ENCODE measurements around the gene PGBD2. TPM values are rescaled to one million over a fixed set of nuclear protein-coding genes. Genes with fewer than 3 reads are reported as not detected.

PGBD2 gene
- 6.5 and 11.1 TPM in 2 replicates for total RNA-seq

GRCh38 chr1:248906009-248906752 lies at the start of gene PGBD2:
TSS of gene PGBD2 (plus strand) at chr1:248906235. CDS start at chr1:248913863, 7,628 bp downstream.

GRCh38 chr1:248858891-248859889 lies 46.8 kb upstream of the PGBD2 start, which contains the start of gene ZNF692:
TSS of gene ZNF692 (minus strand) at chr1:248859085. CDS start at chr1:248858309, 776 bp downstream.

Other genes starting within 250 kb of the PGBD2 start
- not detected in 2 replicates for gene OR14I1, start 203.5 kb upstream of the PGBD2 start, total RNA-seq
- not detected in 2 replicates for gene LYPD8, start 150.5 kb upstream of the PGBD2 start, total RNA-seq
- 20.2 and 26.6 TPM in 2 replicates for gene SH3BP5L, start 80.3 kb upstream of the PGBD2 start, total RNA-seq
- 19.5 and 19.6 TPM in 2 replicates for gene ZNF672, start 68.0 kb upstream of the PGBD2 start, total RNA-seq
- 12.2 and 13.0 TPM in 2 replicates for gene ZNF692, start 47.1 kb upstream of the PGBD2 start, total RNA-seq

Data from epithelial cell of umbilical artery (primary cell).